Hindlimb muscle (tissue), 1 donor: ENCODE data around the gene PABPN1. TPM values are rescaled to one million over a fixed set of nuclear protein-coding genes. Genes with fewer than 3 reads are reported as not detected.
A peak's percentile ranks its signal among the peaks of the same experiment; 100 is the strongest.
"Not testable (repeated sequence)": the region's sequence is repeated elsewhere in the genome, so short reads cannot be mapped to it uniquely, and the experiment has no call there.

Experiments used
- DNase-seq: peaks from one replicate; pipeline ENCODE4 v3.0.0-alpha.2; 2013
- polyA plus RNA-seq: library from polyadenylated mRNA; unstranded; fragments of 120-200 nt; gene quantifications from one replicate; pipeline ENCODE4 v1.2.1, GENCODE V29; 2013; ENCODE audit not compliant: insufficient read length

The PABPN1 gene
- polyA plus RNA-seq: 112 TPM

- peak; percentile 99 for DNase-seq
Observed at GRCh38 chr14:23320584-23321571, at the start of gene PABPN1. PABPN1 (plus strand) TSS chr14:23321457; CDS start chr14:23321470, 13 bp downstream.

- DNase-seq: no peak
Observed at GRCh38 chr14:23275412-23275811, 45.8 kb upstream of the PABPN1 start.

GRCh38 chr14:23277189-23277588 lies 44.1 kb upstream of the PABPN1 start:
- no peak for DNase-seq

- DNase-seq: not testable (repeated sequence)
Observed at GRCh38 chr14:23277928-23278327, 43.3 kb upstream of the PABPN1 start.

- DNase-seq: no peak
Observed at GRCh38 chr14:23281247-23281646, 40.0 kb upstream of the PABPN1 start.

GRCh38 chr14:23284654-23285529 lies 36.4 kb upstream of the PABPN1 start:
- no peak for DNase-seq

- DNase-seq: no peak
Observed at GRCh38 chr14:23285530-23286019, 35.7 kb upstream of the PABPN1 start.

- DNase-seq: peak; percentile 97
Observed at GRCh38 chr14:23286020-23286901, 35.0 kb upstream of the PABPN1 start, which contains the start of gene HOMEZ. HOMEZ (minus strand) TSS chr14:23286132; CDS start chr14:23285952, 180 bp downstream.

- DNase-seq: no peak
Observed at GRCh38 chr14:23286902-23287479, 34.3 kb upstream of the PABPN1 start.

- peak; percentile 42 for DNase-seq
Observed at GRCh38 chr14:23294734-23295561, 26.3 kb upstream of the PABPN1 start.

GRCh38 chr14:23296012-23296777 lies 25.1 kb upstream of the PABPN1 start:
- no peak for DNase-seq

- DNase-seq: no peak
Observed at GRCh38 chr14:23297096-23297495, 24.2 kb upstream of the PABPN1 start.

GRCh38 chr14:23297611-23298277 lies 23.5 kb upstream of the PABPN1 start:
- no peak for DNase-seq

- no peak for DNase-seq
Observed at GRCh38 chr14:23299211-23299957, 21.9 kb upstream of the PABPN1 start.

- DNase-seq: no peak
Observed at GRCh38 chr14:23299986-23300686, 21.1 kb upstream of the PABPN1 start.

GRCh38 chr14:23300687-23301223 lies 20.5 kb upstream of the PABPN1 start:
- DNase-seq: no peak

GRCh38 chr14:23301288-23301968 lies 19.8 kb upstream of the PABPN1 start:
- peak; percentile 100 for DNase-seq
